ENCODE data around the gene YY2. TPM values are rescaled to one million over a fixed set of nuclear protein-coding genes. Genes with fewer than 3 reads are reported as not detected.

YY2 gene
- total RNA-seq (10 to 100 TPM; 11.7 to 15.6 TPM), polyA plus RNA-seq (ENCODE audit: insufficient read depth, low read depth, low replicate concordance) (8.3 TPM)
- long read RNA-seq, donor 1, transcript YY2-201 (1 exons, 2,741 nt), result major isoform, 7 of 7 reads
- long read RNA-seq, donor 1, partial matches to known transcripts, result 0 of 7 reads
- long read RNA-seq, donor 1, other reads (novel, unspliced or antisense), result 0 of 7 reads
- long read RNA-seq, donor 2, partial matches to known transcripts, result 0 of 4 reads
- long read RNA-seq, donor 2, other reads (novel, unspliced or antisense), result 0 of 4 reads

DNA sequence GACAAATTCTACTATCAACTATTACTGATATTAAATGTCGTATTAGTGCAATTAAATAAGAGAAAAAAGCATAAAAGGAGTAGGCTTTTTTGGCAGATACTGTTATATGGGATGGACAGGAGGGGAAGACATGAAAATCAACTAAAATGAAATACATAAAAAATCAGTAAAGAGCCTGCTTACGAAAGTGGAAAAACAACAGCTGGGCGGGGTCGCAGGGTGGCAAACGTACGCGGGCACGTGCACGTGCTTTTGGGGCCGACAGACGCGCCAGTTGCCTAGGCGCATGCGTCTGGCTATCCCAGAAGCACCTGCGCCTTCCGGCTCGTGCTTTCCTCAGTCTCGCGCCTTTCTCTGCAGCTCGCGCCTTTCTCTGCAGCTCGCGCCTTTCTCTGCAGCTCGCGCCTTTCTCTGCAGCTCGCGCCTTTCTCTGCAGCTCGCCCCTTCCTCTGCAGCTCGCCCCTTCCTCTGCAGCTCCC is at the start of gene YY2:
YY2 (plus strand) TSS at position 51 of the 479 bp plus-strand sequence. CDS start 498 bp downstream, outside the sequence.
- TF ChIP-seq POLR2A (IDR thresholded peaks at IDR 0.05) (no peak), CTCF (IDR thresholded peaks at IDR 0.05) (no peak)
- DNase-seq, result peak; percentile 31
- WGBS, 2 donors, result 71 to 84% methylated on average over 22 to 29 of the region's 29 CpGs

DNA sequence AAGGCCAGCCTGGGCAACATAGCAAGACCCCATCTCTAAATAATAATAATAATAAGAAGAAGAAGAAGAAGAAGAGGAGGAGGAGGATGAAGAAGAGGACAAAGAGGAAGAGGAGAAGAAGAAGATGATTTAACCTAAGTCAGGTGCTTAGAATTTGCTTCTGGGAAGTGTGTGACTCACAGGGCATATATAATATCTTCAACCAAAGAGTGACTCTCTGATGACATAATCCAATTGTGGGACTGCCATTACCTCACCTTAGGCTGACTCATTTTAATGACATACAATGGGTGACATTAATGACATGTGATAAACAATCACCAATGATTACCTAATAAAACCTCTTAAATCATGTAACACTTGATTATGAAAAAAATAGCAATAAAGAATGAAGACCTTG is 49.1 kb upstream of the YY2 start:
- H3K4me1 ChIP-seq, result no peaks in the 10 kb centered on the region
- H3K36me3 ChIP-seq (ENCODE audit: low read depth, missing control alignments), result no peaks in the 10 kb centered on the region
- H3K27me3 ChIP-seq, result no peaks in the 10 kb centered on the region
- no peak overlapping the region for H3K4me3 ChIP-seq
- intact Hi-C loops (cut with DNase I; ENCODE audit: low total_unique reads), result no loop called here
- H3K27ac ChIP-seq, result no peak overlapping the region
- no peak for DNase-seq
- TF ChIP-seq CTCF (IDR thresholded peaks at IDR 0.05), result no peak
- no peak for TF ChIP-seq POLR2A (IDR thresholded peaks at IDR 0.05)
- no peaks in the 10 kb centered on the region for H3K9me3 ChIP-seq

More for the DNA sequence above, at the start of gene YY2:
- no peaks in the 10 kb centered on the region for H3K36me3 ChIP-seq (ENCODE audit: low read depth, missing control alignments)
- H3K27ac ChIP-seq, result no peak within 1 kb of the TSS
- H3K4me1 ChIP-seq, result no peaks in the 10 kb centered on the region
- H3K27me3 ChIP-seq, result no peaks in the 10 kb centered on the region
- no peaks in the 10 kb centered on the region for H3K9me3 ChIP-seq
- intact Hi-C loops (cut with DNase I; ENCODE audit: low total_unique reads), result no loop called here
- H3K4me3 ChIP-seq, result peak within 1 kb of the TSS in 1 of 2 donors; percentile 21

DNA sequence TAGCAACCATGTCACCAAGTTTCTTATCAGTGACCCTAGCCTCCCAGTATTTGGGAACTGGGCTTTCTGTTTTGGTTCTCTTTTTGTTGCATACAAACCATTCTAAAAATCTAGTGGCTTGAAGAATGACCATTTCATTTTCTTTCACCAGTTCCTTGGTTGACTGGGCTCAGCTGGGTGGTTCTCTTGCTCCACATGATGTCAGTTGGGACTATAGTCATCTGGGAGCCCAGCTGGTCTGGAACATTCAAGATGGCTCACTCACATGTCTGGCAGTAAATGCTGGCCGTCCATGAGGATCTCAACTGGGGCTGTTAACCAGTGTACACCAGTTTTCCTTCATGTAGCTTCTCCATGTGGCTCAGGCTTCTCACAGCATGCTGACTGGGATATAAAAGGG is 44.0 kb upstream of the YY2 start:
- DNase-seq, result no peak
- H3K36me3 ChIP-seq (ENCODE audit: low read depth, missing control alignments), result no peaks in the 10 kb centered on the region
- intact Hi-C loops (cut with DNase I; ENCODE audit: low total_unique reads), result no loop called here
- no peak overlapping the region for H3K4me3 ChIP-seq
- no peaks in the 10 kb centered on the region for H3K27me3 ChIP-seq
- no peak overlapping the region for H3K27ac ChIP-seq
- 100% methylated on average over 1 of the region's 1 CpG; no CpG with 5 or more reads in 1 of the 2 donors for WGBS, 2 donors
- no peaks in the 10 kb centered on the region for H3K9me3 ChIP-seq
- no peaks in the 10 kb centered on the region for H3K4me1 ChIP-seq
- TF ChIP-seq POLR2A (IDR thresholded peaks at IDR 0.05) (no peak), CTCF (IDR thresholded peaks at IDR 0.05) (no peak)

- 85 to 92% methylated on average over 1 to 2 of the region's 2 CpGs for WGBS, 2 donors
- TF ChIP-seq POLR2A (IDR thresholded peaks at IDR 0.05), result no peak
- TF ChIP-seq CTCF (IDR thresholded peaks at IDR 0.05), result no peak
- Histone ChIP-seq H3K9me3 (no peaks in the 10 kb centered on the region), H3K27ac (no peak overlapping the region), H3K27me3 (no peaks in the 10 kb centered on the region), H3K36me3 (ENCODE audit: low read depth, missing control alignments) (no peaks in the 10 kb centered on the region), H3K4me3 (no peak overlapping the region), H3K4me1 (no peaks in the 10 kb centered on the region)
- intact Hi-C loops (cut with DNase I; ENCODE audit: low total_unique reads), result no loop called here
- no peak for DNase-seq
These were observed 43.2 kb upstream of the YY2 start for GRCh38 chrX:21812628-21813027.

Data from testis (tissue), 5 donors.